Ascending aorta (tissue), 2 donors: ENCODE results near the gene IL17B. TPM values are rescaled to one million over a fixed set of nuclear protein-coding genes. Genes with fewer than 3 reads are reported as not detected.

ENCODE experiments used
- DNase-seq, 2 donors: peaks; one replicate each; pipeline ENCODE4 v3.0.0-alpha.2; 2019; ENCODE audit warnings: low spot score in 2 of 2
- H3K27ac ChIP-seq, 2 donors: fragments of 200-600 bp; sonication (generic); one replicate each; pipeline ENCODE4 v1.5.1; 2016 to 2017; ENCODE audit warnings: mild to moderate bottlenecking in 1 of 2
- H3K27me3 ChIP-seq: fragments of 200-600 bp; sonication (generic); one replicate; pipeline ENCODE4 v1.5.1; 2017
- H3K36me3 ChIP-seq, 2 donors: fragments of 200-600 bp; sonication (generic); one replicate each; pipeline ENCODE4 v1.5.1; 2016
- H3K4me1 ChIP-seq, 2 donors: fragments of 200-600 bp; sonication (generic); one replicate each; pipeline ENCODE4 v1.5.1; 2016 to 2017; ENCODE audit warnings: mild to moderate bottlenecking in 1 of 2
- H3K4me3 ChIP-seq, 2 donors: fragments of 200-600 bp; sonication (generic); one replicate each; pipeline ENCODE4 v1.5.1; 2016 to 2017; ENCODE audit warnings: mild to moderate bottlenecking in 1 of 2
- H3K9me3 ChIP-seq, 2 donors: fragments of 200-600 bp; sonication (generic); one replicate each; pipeline ENCODE4 v1.5.1; 2016
- CTCF ChIP-seq, 3 experiments: fragments of 200-600 bp in 2 of 3; fragments of 450-650 bp in 1 of 3; sonication (generic) in 2 of 3; IDR thresholded peaks; one replicate each; pipeline ENCODE4 v1.5.1; 2016 to 2019; ENCODE audit warnings: antibody characterized with exemption in 3 of 3, mild to moderate bottlenecking in 1 of 3, moderate library complexity in 1 of 3
- intact Hi-C: fragments of 100-400 bp; cut with DNase I; formaldehyde crosslinking; loops from one replicate; pipeline ENCODE4 v1.15.1; 2023
- total RNA-seq: library from RNA; depleted of rRNA; stranded (reverse); fragments of >200 nt; gene quantifications from one replicate; pipeline ENCODE4 v1.1.0, GENCODE V29; 2016

The IL17B gene
- total RNA-seq, 1 donor from 2014 or later: 46.8 TPM

- Histone ChIP-seq H3K4me3 (no peak overlapping the region), H3K27me3 (no peaks in the 10 kb centered on the region), H3K27ac (no peak overlapping the region), H3K9me3 (no peaks in the 10 kb centered on the region), H3K36me3 (no peaks in the 10 kb centered on the region), H3K4me1 (no peaks in the 10 kb centered on the region)
- DNase-seq: no peak
- no peak for TF ChIP-seq CTCF (IDR thresholded peaks at IDR 0.05)
- intact Hi-C loops: no loop called here
Measured at GRCh38 chr5:149337736-149338135, 41.4 kb downstream of the IL17B start.

GRCh38 chr5:149333711-149334443 is 45.2 kb downstream of the IL17B start:
- Histone ChIP-seq H3K27ac (no peak overlapping the region), H3K4me1 (no peaks in the 10 kb centered on the region), H3K4me3 (no peak overlapping the region), H3K36me3 (no peaks in the 10 kb centered on the region), H3K27me3 (no peaks in the 10 kb centered on the region), H3K9me3 (no peaks in the 10 kb centered on the region)
- intact Hi-C loops: no loop called here
- no peak for TF ChIP-seq CTCF (IDR thresholded peaks at IDR 0.05)
- no peak for DNase-seq

GRCh38 chr5:149328177-149328576 is 50.9 kb downstream of the IL17B start:
- Histone ChIP-seq H3K27ac (no peak overlapping the region), H3K36me3 (no peaks in the 10 kb centered on the region)
- intact Hi-C loops: no loop called here

GRCh38 chr5:149326611-149327010 is 52.5 kb downstream of the IL17B start:
- Histone ChIP-seq H3K27ac (no peak overlapping the region), H3K27me3 (no peaks in the 10 kb centered on the region), H3K36me3 (no peaks in the 10 kb centered on the region), H3K9me3 (no peaks in the 10 kb centered on the region), H3K4me3 (no peak overlapping the region), H3K4me1 (no peaks in the 10 kb centered on the region)
- no peak for TF ChIP-seq CTCF (IDR thresholded peaks at IDR 0.05)
- intact Hi-C loops: no loop called here
- DNase-seq: no peak

More at GRCh38 chr5:149328177-149328576, 50.9 kb downstream of the IL17B start:
- H3K27me3 ChIP-seq: no peaks in the 10 kb centered on the region
- H3K9me3 ChIP-seq: no peaks in the 10 kb centered on the region
- H3K4me3 ChIP-seq: no peak overlapping the region
- TF ChIP-seq CTCF (IDR thresholded peaks at IDR 0.05): no peak
- H3K4me1 ChIP-seq: no peaks in the 10 kb centered on the region
- no peak for DNase-seq

GRCh38 chr5:149325894-149326293 is 53.2 kb downstream of the IL17B start:
- Histone ChIP-seq H3K27ac (no peak overlapping the region), H3K4me3 (no peak overlapping the region), H3K9me3 (no peaks in the 10 kb centered on the region), H3K36me3 (no peaks in the 10 kb centered on the region), H3K4me1 (peaks cover 0 to under 1% of the 10 kb centered on the region in 2 donors), H3K27me3 (no peaks in the 10 kb centered on the region)
- intact Hi-C loops: no loop called here
- no peak for TF ChIP-seq CTCF (IDR thresholded peaks at IDR 0.05)
- no peak for DNase-seq
